ENCODE data around the gene ATF7IP. TPM values are rescaled to one million over a fixed set of nuclear protein-coding genes. Genes with fewer than 3 reads are reported as not detected.

Gene ATF7IP
- total and polyA plus RNA-seq, 7 donors, result 3.9 to 56.3 (median 28.5) TPM

GRCh38 chr12:14460212-14460841, 94.8 kb downstream of the ATF7IP start:
- TF ChIP-seq CTCF (IDR thresholded peaks at IDR 0.05), result no peak
- 97 to 98% (median 98%) methylated on average over 5 of the region's 5 CpGs for whole genome bisulfite sequencing, 3 donors
- no peak overlapping the region for H3K27ac ChIP-seq
- no peak overlapping the region for H3K4me3 ChIP-seq
- no peaks in the 10 kb centered on the region for H3K4me1 ChIP-seq
- no peak for ATAC-seq
- DNase-seq, result no peak
- no peaks in the 10 kb centered on the region for H3K27me3 ChIP-seq (ENCODE audit: insufficient read depth in 3 of 3, low read length in 2 of 3)
- H3K36me3 ChIP-seq (ENCODE audit: insufficient read depth in 1 of 2, low read depth in 1 of 2), result peaks cover 0 to 75% of the 10 kb centered on the region in 2 donors
- no peaks in the 10 kb centered on the region for H3K9me3 ChIP-seq
- intact Hi-C loops (cut with DNase I), result no loop called here

GRCh38 chr12:14471497-14471896, 106.0 kb downstream of the ATF7IP start:
- H3K36me3 ChIP-seq (ENCODE audit: insufficient read depth in 1 of 2, low read depth in 1 of 2), result peaks cover 0 to 69% of the 10 kb centered on the region in 2 donors
- no peak overlapping the region for H3K27ac ChIP-seq
- WGBS, 3 donors, result 100% methylated on average over 1 of the region's 1 CpG
- no peaks in the 10 kb centered on the region for H3K4me1 ChIP-seq
- DNase-seq (no peak), ATAC-seq (no peak)
- H3K9me3 ChIP-seq, result peaks cover 41% of the 10 kb centered on the region
- no peak overlapping the region for H3K4me3 ChIP-seq
- no peak for TF ChIP-seq CTCF (IDR thresholded peaks at IDR 0.05)
- no peaks in the 10 kb centered on the region for H3K27me3 ChIP-seq (ENCODE audit: insufficient read depth in 3 of 3, low read length in 2 of 3)
- intact Hi-C loops (cut with DNase I), result no loop called here

GRCh38 chr12:14473707-14474287, 108.3 kb downstream of the ATF7IP start:
- H3K4me1 ChIP-seq, result no peaks in the 10 kb centered on the region
- ATAC-seq (no peak), DNase-seq (no peak)
- no peak overlapping the region for H3K27ac ChIP-seq
- 90 to 94% (median 94%) methylated on average over 4 of the region's 4 CpGs for WGBS, 3 donors
- TF ChIP-seq CTCF (IDR thresholded peaks at IDR 0.05), result no peak
- no peaks in the 10 kb centered on the region for H3K27me3 ChIP-seq (ENCODE audit: insufficient read depth in 3 of 3, low read length in 2 of 3)
- peaks cover 41% of the 10 kb centered on the region for H3K9me3 ChIP-seq
- H3K4me3 ChIP-seq, result no peak overlapping the region
- intact Hi-C loops (cut with DNase I), result no loop called here
- peaks cover 0 to 67% of the 10 kb centered on the region in 2 donors for H3K36me3 ChIP-seq (ENCODE audit: insufficient read depth in 1 of 2, low read depth in 1 of 2)

GRCh38 chr12:14479004-14479403, 113.5 kb downstream of the ATF7IP start:
- Histone ChIP-seq H3K36me3 (ENCODE audit: insufficient read depth in 1 of 2, low read depth in 1 of 2) (peaks cover 2 to 92% of the 10 kb centered on the region in 2 donors), H3K4me1 (no peaks in the 10 kb centered on the region), H3K27me3 (ENCODE audit: insufficient read depth in 3 of 3, low read length in 2 of 3) (no peaks in the 10 kb centered on the region), H3K4me3 (no peak overlapping the region), H3K9me3 (peaks cover 17% of the 10 kb centered on the region), H3K27ac (no peak overlapping the region)
- DNase-seq (no peak), ATAC-seq (no peak)
- no peak for TF ChIP-seq CTCF (IDR thresholded peaks at IDR 0.05)
- 96 to 100% (median 97%) methylated on average over 1 of the region's 1 CpG for WGBS, 3 donors
- intact Hi-C loops (cut with DNase I), result no loop called here

GRCh38 chr12:14481201-14481600, 115.7 kb downstream of the ATF7IP start:
- no peak for ATAC-seq
- no peaks in the 10 kb centered on the region for H3K9me3 ChIP-seq
- no peak overlapping the region for H3K4me3 ChIP-seq
- H3K36me3 ChIP-seq (ENCODE audit: insufficient read depth in 1 of 2, low read depth in 1 of 2), result peaks cover 8 to 96% of the 10 kb centered on the region in 2 donors
- intact Hi-C loops (cut with DNase I), result no loop called here
- H3K27me3 ChIP-seq (ENCODE audit: insufficient read depth in 3 of 3, low read length in 2 of 3), result no peaks in the 10 kb centered on the region
- no peaks in the 10 kb centered on the region for H3K4me1 ChIP-seq
- no peak for DNase-seq
- H3K27ac ChIP-seq, result no peak overlapping the region
- TF ChIP-seq CTCF (IDR thresholded peaks at IDR 0.05), result no peak
